C4-2B (cell line): ENCODE results near the gene CFAP157.

Source experiments
- H3K27ac ChIP-seq: fragments of 450-650 bp; 2 replicates; pipeline ENCODE4 v1.5.1; 2017
- CTCF ChIP-seq: fragments of 450-650 bp; conservative IDR thresholded peaks from 2 replicates; pipeline ENCODE4 v1.5.1; 2017; ENCODE audit warnings: mild to moderate bottlenecking
- ZFX ChIP-seq: fragments of 450-650 bp; IDR thresholded peaks from 2 replicates; pipeline ENCODE4 v1.6.1; 2017

The CFAP157 gene

DNA sequence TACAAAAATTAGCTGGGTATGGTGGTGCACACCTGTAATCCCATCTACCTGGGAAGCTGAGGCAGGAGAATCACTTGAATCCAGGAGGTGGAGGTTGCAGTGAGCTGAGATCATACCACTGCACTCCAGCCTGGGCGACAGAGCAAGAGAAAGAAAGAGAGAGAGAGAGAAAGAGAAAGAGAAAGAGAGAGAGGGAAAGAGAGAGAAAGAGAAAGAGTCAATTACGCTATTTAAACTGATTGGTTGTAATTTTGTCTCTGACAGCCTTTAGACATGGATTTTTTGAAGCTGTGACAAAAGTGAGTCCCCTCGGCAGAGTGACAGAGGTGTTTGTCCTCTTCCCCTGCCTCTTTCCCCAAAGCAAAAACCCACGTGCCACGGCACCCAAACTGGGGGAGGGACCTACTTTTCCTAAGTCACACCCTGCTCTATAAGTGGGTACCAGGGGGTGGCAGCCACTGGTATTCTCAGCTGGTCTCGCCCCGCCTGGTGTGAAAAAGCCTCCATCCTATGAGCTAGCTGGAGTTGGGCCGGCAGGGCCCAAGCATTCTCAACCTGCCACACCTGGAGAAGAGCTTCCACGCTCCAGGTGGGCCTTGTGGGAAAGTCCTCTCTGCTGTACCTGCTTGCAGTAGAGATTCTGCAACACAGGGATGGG lies 3.4 kb upstream of the CFAP157 start:
- H3K27ac ChIP-seq: no peak overlapping the region
- TF ChIP-seq ZFX: no peak
- no peak for TF ChIP-seq CTCF

- H3K27ac ChIP-seq: no peak overlapping the region
These were observed 1.0 kb upstream of the CFAP157 start for GRCh38 chr9:127705577-127706379.

DNA sequence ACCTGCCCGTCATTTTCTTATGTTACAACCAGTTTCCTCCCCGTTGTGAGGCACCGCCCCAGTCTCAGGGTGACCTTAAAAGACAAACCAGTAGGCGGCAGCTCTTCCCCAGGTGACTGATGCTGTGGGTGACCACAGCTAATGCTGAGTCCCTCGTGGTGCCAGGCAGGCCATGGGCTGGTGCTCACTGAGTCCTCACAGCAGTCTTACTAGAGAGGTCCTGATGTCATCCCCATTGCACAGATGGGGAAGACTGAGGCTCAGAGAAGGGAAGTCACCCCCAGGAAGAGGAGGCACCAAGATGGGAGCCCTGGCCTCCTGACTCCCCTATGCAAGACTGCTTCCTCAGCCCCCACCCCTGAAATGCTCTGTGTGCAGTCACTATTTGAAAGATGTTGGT lies 978 bp downstream of the CFAP157 start:
- TF ChIP-seq ZFX (no peak), CTCF (no peak)
- H3K27ac ChIP-seq: no peak overlapping the region

More at GRCh38 chr9:127705577-127706379, 1.0 kb upstream of the CFAP157 start:
- TF ChIP-seq CTCF (no peak), ZFX (no peak)

GRCh38 chr9:127708952-127709587 lies 2.3 kb downstream of the CFAP157 start:
- no peak for TF ChIP-seq ZFX
- TF ChIP-seq CTCF: no peak

DNA sequence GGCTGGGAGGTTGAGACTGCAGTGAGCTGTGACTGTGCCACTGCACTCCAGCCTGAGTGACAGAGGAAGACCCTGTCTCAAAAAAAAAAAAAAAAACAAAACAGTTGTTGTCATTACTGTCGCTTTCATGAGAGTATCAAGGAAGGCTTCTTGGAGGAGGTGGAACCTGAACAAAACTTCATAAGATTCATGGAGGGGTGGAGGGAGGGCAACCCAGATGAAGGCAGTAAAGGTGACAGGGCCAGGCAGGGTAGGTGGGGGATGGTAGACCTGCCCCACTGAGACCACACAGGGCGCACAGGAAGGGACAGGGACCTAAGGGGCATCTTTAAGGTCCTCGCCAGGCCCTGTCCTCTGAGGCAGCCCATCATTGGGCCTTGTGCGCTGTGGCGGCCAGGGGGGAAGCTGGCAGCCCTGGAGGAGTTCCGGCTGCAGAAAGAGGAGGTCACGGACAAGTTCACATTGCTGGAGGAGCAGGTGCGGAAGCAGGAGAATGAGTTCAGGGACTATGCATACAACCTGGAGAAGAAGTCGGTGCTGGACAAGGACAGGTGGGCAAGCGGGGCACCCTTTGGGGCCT lies 3.5 kb downstream of the CFAP157 start:
- no peak for TF ChIP-seq CTCF
- TF ChIP-seq ZFX: no peak

More at GRCh38 chr9:127708952-127709587, 2.3 kb downstream of the CFAP157 start:
- H3K27ac ChIP-seq: no peak overlapping the region

GRCh38 chr9:127711226-127711701 lies 4.5 kb downstream of the CFAP157 start:
- TF ChIP-seq ZFX (no peak), CTCF (no peak)
- H3K27ac ChIP-seq: no peak overlapping the region

More for the DNA sequence above, 3.5 kb downstream of the CFAP157 start:
- no peak overlapping the region for H3K27ac ChIP-seq
